Neural progenitor cell (in vitro differentiated cells): ENCODE measurements around the gene CD151. TPM values are rescaled to one million over a fixed set of nuclear protein-coding genes. Genes with fewer than 3 reads are reported as not detected.

Experiments
- DNase-seq: peaks from one replicate; pipeline ENCODE4 v3.0.0-alpha.2; 2016; ENCODE audit warnings: low spot score
- H2AFZ ChIP-seq: fragments of 200-600 bp; sonication (generic); replicated peaks from 2 replicates; pipeline ENCODE4 v1.6.1; 2016; ENCODE audit warnings: antibody characterized with exemption
- H3F3A ChIP-seq: fragments of 200-600 bp; sonication (generic); 2 replicates; pipeline ENCODE4 v1.6.1; 2016; ENCODE audit warnings: antibody characterized with exemption, low read depth
- H3K27ac ChIP-seq: fragments of 200-600 bp; sonication (generic); 2 replicates; pipeline ENCODE4 v1.5.1; 2016; ENCODE audit warnings: mild to moderate bottlenecking
- H3K27me3 ChIP-seq: fragments of 200-600 bp; sonication (generic); 2 replicates; pipeline ENCODE4 v1.6.1; 2016; ENCODE audit warnings: mild to moderate bottlenecking, moderate library complexity
- H3K36me3 ChIP-seq: fragments of 200-600 bp; sonication (generic); 2 replicates; pipeline ENCODE4 v1.5.1; 2016
- H3K4me1 ChIP-seq: fragments of 200-600 bp; sonication (generic); 2 replicates; pipeline ENCODE4 v1.6.1; 2016; ENCODE audit warnings: mixed run types
- H3K4me2 ChIP-seq: fragments of 200-600 bp; sonication (generic); 2 replicates; pipeline ENCODE4 v1.6.1; 2016
- H3K4me3 ChIP-seq: fragments of 200-600 bp; sonication (generic); 2 replicates; pipeline ENCODE4 v1.5.1; 2016
- H3K79me2 ChIP-seq: fragments of 200-600 bp; sonication (generic); 2 replicates; pipeline ENCODE4 v1.6.1; 2016; ENCODE audit warnings: low read depth
- H3K9ac ChIP-seq: fragments of 200-600 bp; sonication (generic); 2 replicates; pipeline ENCODE4 v1.6.1; 2016
- H3K9me3 ChIP-seq: fragments of 200-600 bp; sonication (generic); 2 replicates; pipeline ENCODE4 v1.5.1; 2016; ENCODE audit warnings: low read depth
- H4K20me1 ChIP-seq: fragments of 200-600 bp; sonication (generic); 2 replicates; pipeline ENCODE4 v1.6.1; 2016; ENCODE audit warnings: low read depth
- H3K27ac Mint-ChIP-seq: 3 replicates; pipeline ENCODE4 v1.8.0; 2021; ENCODE audit warnings: mixed read lengths
- H3K27me3 Mint-ChIP-seq: 2 replicates; pipeline ENCODE4 v1.8.0; 2022; ENCODE audit warnings: low read depth, mild to moderate bottlenecking, inconsistent platforms, moderate library complexity, mixed read lengths; ENCODE audit not compliant: insufficient read depth
- H3K36me3 Mint-ChIP-seq: 3 replicates; pipeline ENCODE4 v1.8.0; 2021; ENCODE audit warnings: mixed read lengths
- H3K4me1 Mint-ChIP-seq: 3 replicates; pipeline ENCODE4 v1.8.0; 2021; ENCODE audit warnings: mixed read lengths
- H3K4me3 Mint-ChIP-seq: 3 replicates; pipeline ENCODE4 v1.8.0; 2021; ENCODE audit warnings: mild to moderate bottlenecking, moderate library complexity, mixed read lengths
- H3K9me3 Mint-ChIP-seq: 3 replicates; pipeline ENCODE4 v1.8.0; 2020; ENCODE audit warnings: mixed read lengths
- CTCF ChIP-seq: fragments of 200-600 bp; sonication (generic); IDR thresholded peaks from 2 replicates; pipeline ENCODE4 v1.5.1; 2017; ENCODE audit warnings: antibody characterized with exemption, mild to moderate bottlenecking
- EZH2 ChIP-seq: fragments of 200-600 bp; sonication (generic); IDR thresholded peaks from 2 replicates; pipeline ENCODE4 v1.6.1; 2017; ENCODE audit warnings: antibody characterized with exemption, mild to moderate bottlenecking, moderate library complexity
- EZH2phosphoT487 ChIP-seq: fragments of 200-600 bp; sonication (generic); IDR thresholded peaks from 2 replicates; pipeline ENCODE4 v1.6.1; 2017; ENCODE audit warnings: antibody characterized with exemption
- total RNA-seq: library from RNA; depleted of rRNA; stranded (reverse); fragments of >200 nt; gene quantifications from 2 replicates; pipeline ENCODE4 v1.2.3, GENCODE V29; 2015; ENCODE audit warnings: low replicate concordance

Gene CD151
- total RNA-seq, 1 donor from 2014 or later: 37.4 TPM

GRCh38 chr11:799641-800316, 33.0 kb upstream of the CD151 start:
- H3K36me3 Mint-ChIP-seq: no peaks in the 10 kb centered on the region

GRCh38 chr11:800473-800872, 32.3 kb upstream of the CD151 start:
- H3F3A ChIP-seq: peaks cover 12% of the 10 kb centered on the region
- no peak overlapping the region for H3K27ac Mint-ChIP-seq
- no peak overlapping the region for H3K4me3 ChIP-seq
- H3K79me2 ChIP-seq: peaks cover 17% of the 10 kb centered on the region
- peaks cover 14% of the 10 kb centered on the region for H3K4me1 Mint-ChIP-seq
- H3K4me1 ChIP-seq: peaks cover 20% of the 10 kb centered on the region
- H4K20me1 ChIP-seq: peaks cover 36% of the 10 kb centered on the region
- H3K36me3 ChIP-seq: no peaks in the 10 kb centered on the region
- DNase-seq: no peak
- no peak overlapping the region for H3K27ac ChIP-seq
- no peaks in the 10 kb centered on the region for H3K27me3 ChIP-seq
- H3K27me3 Mint-ChIP-seq: peaks cover 4% of the 10 kb centered on the region
- no peak overlapping the region for H3K9ac ChIP-seq
- no peaks in the 10 kb centered on the region for H3K9me3 ChIP-seq
- H3K9me3 Mint-ChIP-seq: no peaks in the 10 kb centered on the region
- H3K4me3 Mint-ChIP-seq: no peak overlapping the region
- H2AFZ ChIP-seq: no peak overlapping the region
- no peak overlapping the region for H3K4me2 ChIP-seq
- TF ChIP-seq CTCF (no peak), EZH2phosphoT487 (no peak), EZH2 (no peak)
- H3K36me3 Mint-ChIP-seq: no peaks in the 10 kb centered on the region

More at GRCh38 chr11:799641-800316, 33.0 kb upstream of the CD151 start:
- Histone ChIP-seq H3K4me1 (peaks cover 20% of the 10 kb centered on the region), H3K36me3 (no peaks in the 10 kb centered on the region), H3K4me3 (no peak overlapping the region), H3K9ac (no peak overlapping the region), H3K9me3 (no peaks in the 10 kb centered on the region), H2AFZ (no peak overlapping the region), H3K27me3 (no peaks in the 10 kb centered on the region), H3F3A (peaks cover 9% of the 10 kb centered on the region), H3K27ac (no peak overlapping the region), H3K4me2 (no peak overlapping the region), H3K79me2 (peaks cover 17% of the 10 kb centered on the region), H4K20me1 (peaks cover 40% of the 10 kb centered on the region)
- TF ChIP-seq EZH2phosphoT487 (no peak), EZH2 (no peak), CTCF (no peak)
- H3K4me1 Mint-ChIP-seq: peaks cover 14% of the 10 kb centered on the region
- no peaks in the 10 kb centered on the region for H3K9me3 Mint-ChIP-seq
- H3K4me3 Mint-ChIP-seq: no peak overlapping the region
- no peak for DNase-seq
- no peak overlapping the region for H3K27ac Mint-ChIP-seq
- H3K27me3 Mint-ChIP-seq: peaks cover 4% of the 10 kb centered on the region

- Histone ChIP-seq H3K36me3 (no peaks in the 10 kb centered on the region), H3K79me2 (peaks cover 12% of the 10 kb centered on the region), H3K27ac (no peak overlapping the region), H3F3A (peaks cover 18% of the 10 kb centered on the region), H3K27me3 (no peaks in the 10 kb centered on the region), H3K4me1 (peaks cover 14% of the 10 kb centered on the region), H4K20me1 (peaks cover 29% of the 10 kb centered on the region), H3K9ac (no peak overlapping the region), H3K9me3 (no peaks in the 10 kb centered on the region), H3K4me2 (no peak overlapping the region), H2AFZ (no peak overlapping the region), H3K4me3 (no peak overlapping the region)
- TF ChIP-seq EZH2 (no peak), CTCF (no peak), EZH2phosphoT487 (no peak)
- Mint-ChIP-seq H3K27me3 (peaks cover 4% of the 10 kb centered on the region), H3K36me3 (no peaks in the 10 kb centered on the region), H3K9me3 (no peaks in the 10 kb centered on the region), H3K4me1 (peaks cover 14% of the 10 kb centered on the region), H3K4me3 (no peak overlapping the region), H3K27ac (no peak overlapping the region)
- DNase-seq: no peak
Observed at GRCh38 chr11:801097-801780, 31.5 kb upstream of the CD151 start.
